AG09309 (cell line): ENCODE data around the gene GPATCH2L.

Experiments used
- DNase-seq: peaks from one replicate; pipeline ENCODE4 v3.0.0-alpha.2; 2010; ENCODE audit warnings: low read depth
- H3K4me3 ChIP-seq: 2 replicates; pipeline ENCODE4 v1.5.1; 2011; ENCODE audit warnings: mild to moderate bottlenecking, low read depth, low read length, moderate library complexity; ENCODE audit not compliant: control insufficient read depth
- TF ChIP-seq, protein P1 (sequence below): IDR thresholded peaks from 2 replicates; pipeline ENCODE4 v1.5.1; 2011; ENCODE audit warnings: mild to moderate bottlenecking, low read depth, low read length, inconsistent platforms; ENCODE audit not compliant: insufficient read depth, control insufficient read depth; ENCODE audit errors: missing control alignments

GPATCH2L gene

DNA sequence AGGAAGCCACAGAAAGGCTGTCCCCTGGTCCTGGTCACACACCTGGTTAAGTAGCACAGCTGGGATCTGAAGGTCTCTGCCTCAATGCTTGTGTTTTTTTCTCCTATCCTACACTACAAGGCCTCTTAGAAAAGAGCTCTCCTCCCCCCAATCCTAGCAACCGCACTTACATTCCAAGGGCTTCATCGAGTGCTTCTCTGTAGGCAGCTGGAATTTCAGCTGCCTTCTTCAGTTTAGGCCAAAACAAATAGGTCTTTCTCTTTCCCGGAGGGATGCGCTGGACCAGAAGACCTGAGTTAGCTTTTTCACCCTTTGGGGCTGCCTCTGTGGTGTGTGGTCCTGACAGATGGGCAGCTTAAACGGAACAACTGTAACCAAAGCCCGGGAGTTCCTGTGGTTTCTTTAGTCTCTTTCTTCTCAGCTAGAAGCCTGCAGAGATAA lies 109.7 kb downstream of the GPATCH2L start:
- no peak for DNase-seq
- TF ChIP-seq, protein P1, sequence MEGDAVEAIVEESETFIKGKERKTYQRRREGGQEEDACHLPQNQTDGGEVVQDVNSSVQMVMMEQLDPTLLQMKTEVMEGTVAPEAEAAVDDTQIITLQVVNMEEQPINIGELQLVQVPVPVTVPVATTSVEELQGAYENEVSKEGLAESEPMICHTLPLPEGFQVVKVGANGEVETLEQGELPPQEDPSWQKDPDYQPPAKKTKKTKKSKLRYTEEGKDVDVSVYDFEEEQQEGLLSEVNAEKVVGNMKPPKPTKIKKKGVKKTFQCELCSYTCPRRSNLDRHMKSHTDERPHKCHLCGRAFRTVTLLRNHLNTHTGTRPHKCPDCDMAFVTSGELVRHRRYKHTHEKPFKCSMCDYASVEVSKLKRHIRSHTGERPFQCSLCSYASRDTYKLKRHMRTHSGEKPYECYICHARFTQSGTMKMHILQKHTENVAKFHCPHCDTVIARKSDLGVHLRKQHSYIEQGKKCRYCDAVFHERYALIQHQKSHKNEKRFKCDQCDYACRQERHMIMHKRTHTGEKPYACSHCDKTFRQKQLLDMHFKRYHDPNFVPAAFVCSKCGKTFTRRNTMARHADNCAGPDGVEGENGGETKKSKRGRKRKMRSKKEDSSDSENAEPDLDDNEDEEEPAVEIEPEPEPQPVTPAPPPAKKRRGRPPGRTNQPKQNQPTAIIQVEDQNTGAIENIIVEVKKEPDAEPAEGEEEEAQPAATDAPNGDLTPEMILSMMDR = no peak
- no peak overlapping the region for H3K4me3 ChIP-seq

DNA sequence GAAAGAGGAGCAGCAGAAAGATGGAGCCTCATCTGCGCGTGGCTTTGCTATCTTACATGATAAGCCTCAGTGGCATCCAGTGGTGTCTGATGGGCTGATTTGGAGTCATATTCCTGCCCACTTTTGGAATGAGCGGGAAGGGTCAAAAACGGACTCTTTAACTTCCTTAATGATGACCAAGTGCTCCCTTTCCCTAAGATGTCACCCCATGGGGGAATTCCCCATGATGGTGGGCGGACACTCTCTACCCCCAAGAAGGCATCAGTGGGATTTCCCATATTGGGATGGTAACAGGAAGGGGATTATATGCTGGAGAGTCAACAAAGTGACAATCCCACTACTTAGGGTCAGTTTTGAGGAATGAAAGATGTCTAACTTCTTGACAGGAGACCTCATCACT lies 110.9 kb downstream of the GPATCH2L start:
- DNase-seq = no peak
- H3K4me3 ChIP-seq = no peak overlapping the region
- TF ChIP-seq, protein P1 = no peak
